NCI-H2107 treated with DMSO at 0.1 percent for 48 hours (cell line): Measurements from ENCODE around the gene SGPP2.

Experiments
- DNase-seq: peaks from one replicate; lab custom pipeline; 2025; ENCODE audit not compliant: unreplicated experiment; lab: John Stamatoyannopoulos, UW

SGPP2 gene

DNA sequence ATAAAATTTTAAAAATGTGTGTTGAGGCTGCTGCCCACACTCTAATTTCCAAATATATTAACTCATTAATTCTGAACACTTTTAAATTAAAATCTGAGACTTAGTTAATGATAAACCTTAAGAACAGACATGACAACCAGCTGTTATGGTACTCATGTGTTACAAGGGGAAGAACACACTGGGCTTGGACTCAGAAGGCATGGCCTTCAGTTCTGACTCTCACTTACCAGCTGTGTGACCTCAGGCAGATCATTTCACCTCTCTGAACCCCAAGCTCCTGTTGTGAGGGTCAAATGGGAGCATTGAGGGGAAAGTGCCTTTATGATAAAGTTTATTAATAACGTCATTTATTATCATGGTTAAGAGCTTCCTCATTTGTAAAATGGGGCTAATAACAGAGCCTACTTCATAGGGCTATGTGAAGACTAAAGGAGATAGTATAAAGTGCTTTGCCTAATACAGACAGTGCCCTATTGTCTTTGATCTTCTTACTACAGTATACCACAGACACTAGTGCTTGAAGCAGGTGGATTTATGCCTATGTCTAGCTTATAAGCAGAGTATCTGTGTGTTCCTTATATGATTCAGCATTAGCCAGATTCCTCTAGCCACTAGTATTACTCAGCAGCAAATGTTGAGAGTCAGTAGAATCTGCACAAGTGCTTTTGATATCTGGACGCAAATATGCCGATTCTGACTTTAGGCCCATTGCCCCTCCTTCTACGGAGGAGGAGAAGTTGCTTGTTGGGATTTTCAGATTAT lies 99.6 kb downstream of the SGPP2 start:
- DNase-seq, result no peak

GRCh38 chr2:222525811-222526210 lies 101.5 kb downstream of the SGPP2 start:
- no peak for DNase-seq

DNA sequence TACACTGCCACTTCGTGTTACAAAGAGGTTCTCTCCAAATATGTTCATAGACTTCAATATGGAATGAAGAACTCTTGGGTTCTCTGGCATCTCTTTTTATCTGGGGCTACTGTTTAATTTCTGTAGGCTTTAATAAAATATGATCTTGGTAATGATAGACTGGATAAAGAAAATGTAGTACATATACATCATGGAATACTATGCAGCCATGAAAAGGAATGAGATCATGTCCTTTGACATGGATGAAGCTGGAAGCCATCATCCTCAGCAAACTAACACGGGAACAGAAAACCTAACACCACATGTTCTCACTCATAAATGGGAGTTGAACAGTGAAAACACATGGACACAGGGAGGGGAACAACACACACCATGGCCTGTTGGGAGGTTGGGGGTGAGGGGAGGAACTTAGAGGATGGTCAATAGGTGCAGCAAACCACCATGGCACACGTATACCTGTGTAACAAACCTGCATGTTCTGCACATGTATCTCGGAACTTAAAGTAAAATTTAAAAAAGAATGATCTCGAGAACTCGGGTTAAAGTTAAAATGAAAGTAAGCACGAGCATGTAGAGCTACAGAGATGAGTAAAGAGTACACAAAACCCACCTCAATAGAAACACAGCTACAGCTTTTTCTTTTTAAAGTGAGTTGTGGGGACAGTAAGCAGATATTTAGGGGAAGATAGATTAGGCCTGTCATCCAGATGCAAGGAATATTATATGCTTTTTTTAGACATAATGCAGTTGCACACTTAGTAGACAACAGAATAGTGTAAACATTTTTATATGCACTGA lies 102.3 kb downstream of the SGPP2 start:
- no peak for DNase-seq

GRCh38 chr2:222532315-222532714 lies 108.0 kb downstream of the SGPP2 start:
- DNase-seq, result no peak

- no peak for DNase-seq
These were observed 111.1 kb downstream of the SGPP2 start for GRCh38 chr2:222535477-222535876.

DNA sequence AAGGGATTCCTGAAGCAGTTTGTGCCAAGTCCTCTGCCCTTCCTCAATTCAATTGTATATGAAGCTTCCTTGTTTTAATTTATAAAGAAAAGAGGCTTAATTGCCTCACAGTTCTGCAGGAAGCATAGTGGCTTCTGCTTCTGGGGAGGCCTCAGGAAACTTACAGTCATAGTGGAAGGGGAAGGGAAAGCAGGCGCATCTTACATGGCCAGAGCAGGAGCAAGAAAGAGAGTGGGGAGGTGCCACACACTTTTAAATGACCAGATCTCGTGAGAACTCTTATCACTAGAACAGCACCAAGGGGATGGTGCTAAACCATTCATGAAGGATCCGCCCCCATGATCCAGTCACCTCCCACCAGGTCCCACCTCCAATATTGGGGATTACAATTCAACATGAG lies 114.2 kb downstream of the SGPP2 start:
- DNase-seq, result no peak

DNA sequence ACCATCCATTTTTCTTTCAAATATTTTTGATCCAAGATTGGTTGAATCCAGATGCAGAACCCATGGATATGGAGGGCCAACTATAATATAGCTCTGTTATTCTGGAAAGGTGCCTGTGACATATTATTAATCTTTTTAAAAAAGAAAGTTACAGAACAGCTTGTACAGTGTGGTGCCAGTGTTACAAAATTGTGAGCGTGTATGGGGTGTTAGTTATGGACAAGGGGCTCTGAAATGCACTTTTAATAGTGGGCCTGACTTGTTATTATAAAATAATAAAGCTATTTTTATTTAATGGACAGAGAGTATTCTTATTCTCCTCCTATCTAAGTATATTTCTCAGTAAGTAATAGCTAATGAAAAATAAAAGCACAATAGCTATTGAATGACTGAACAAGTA lies 120.3 kb downstream of the SGPP2 start:
- DNase-seq, result no peak

DNA sequence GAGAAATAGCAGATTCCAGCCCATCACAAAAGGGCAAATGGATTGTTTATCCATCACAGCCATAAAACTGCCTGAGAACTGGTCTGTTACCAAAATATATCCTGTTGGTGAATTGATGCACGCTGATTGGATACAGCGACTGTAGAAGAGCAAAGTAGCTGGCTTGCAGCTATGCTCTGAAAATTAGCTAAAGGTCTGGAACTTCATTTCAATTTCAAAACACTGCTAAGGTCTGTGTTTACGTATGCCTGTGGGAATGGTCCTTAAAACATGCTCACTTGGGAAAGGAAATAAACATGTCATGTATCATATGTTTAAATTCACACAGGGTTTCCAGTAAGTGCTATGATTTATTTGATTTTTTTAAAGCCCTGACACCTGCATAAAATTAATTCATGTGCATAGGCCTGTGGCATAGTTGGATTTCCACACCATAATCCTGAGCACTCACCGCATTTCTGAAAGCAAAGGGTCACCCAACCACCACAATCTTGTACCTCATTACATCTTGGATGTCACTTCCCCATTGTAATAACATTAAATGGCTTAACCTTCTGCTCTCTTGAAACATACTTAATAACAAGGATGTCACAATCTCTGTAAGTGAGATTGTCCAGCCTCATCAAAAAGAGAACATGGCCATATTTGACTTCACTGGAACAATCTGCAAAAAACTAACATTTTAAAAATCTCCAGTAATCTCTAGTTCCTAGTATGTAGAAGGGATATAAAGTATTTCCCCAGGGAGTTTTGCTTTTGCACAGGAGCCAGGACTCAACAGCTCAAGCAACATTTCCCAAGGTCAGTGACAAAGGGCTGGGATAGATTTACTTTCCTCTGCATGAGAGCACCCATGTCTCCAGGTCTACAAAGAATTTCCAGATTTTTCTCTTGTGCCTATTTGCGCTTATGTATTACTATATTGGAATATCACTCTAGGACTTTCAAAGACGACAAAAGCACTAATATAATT lies 121.8 kb downstream of the SGPP2 start:
- no peak for DNase-seq

- no peak for DNase-seq
These were observed 122.7 kb downstream of the SGPP2 start for GRCh38 chr2:222547083-222547482.

DNA sequence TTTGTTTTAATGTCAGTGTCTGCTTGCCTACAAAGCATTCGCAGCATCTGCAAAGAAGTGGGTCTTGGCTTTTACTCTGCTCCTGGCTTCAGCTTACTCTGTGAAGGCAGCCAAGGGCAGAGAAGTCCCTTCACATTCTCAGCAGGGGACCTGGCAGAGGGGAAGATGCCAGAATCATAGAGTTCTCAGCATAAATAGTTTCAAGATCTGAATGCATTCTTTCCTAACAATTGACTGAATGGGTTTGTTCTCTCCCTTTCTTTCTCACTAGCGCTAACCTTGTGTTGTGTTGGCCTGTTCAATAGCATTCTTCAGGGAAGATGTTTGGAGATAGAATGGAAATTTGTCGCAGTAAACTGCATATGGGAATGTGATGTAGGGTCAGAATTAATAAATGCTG lies 124.6 kb downstream of the SGPP2 start:
- no peak for DNase-seq

DNA sequence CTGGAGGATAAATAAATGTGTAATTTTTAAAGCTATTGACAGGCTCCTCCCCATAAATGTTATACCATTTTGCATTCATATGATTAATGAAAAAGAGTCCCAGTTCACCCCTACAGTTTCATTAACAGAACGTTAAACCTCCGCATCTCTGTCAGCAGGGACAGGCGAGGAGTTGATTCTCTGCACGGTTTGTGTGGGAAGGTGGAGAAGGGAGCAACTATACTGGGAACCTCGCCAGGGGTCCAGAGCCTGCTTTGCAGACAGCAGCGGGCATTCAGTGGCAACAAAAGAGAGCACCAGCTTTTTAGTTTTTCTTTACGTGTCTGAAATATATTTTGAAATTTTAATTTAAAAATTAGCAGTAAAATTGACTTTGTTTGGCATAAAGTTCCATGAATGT lies 130.2 kb downstream of the SGPP2 start:
- no peak for DNase-seq

DNA sequence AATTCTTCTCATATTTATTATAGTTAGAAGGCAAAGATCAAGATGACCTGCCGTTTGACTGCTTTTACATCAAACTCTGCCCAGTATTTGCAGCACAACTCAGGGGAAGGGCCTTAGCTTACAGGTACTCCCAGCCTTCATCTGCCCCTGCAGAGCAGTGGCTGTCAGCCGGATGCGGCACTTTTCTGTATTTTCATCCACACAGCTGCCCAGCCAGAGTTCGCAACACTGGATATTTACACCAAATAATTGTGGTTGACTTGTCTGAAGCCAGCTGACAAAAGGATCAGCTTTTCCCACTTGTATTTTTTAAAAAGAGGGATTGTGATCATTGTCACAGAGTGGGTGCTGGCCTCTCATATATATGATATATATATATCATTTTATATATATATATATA lies 136.8 kb downstream of the SGPP2 start:
- DNase-seq, result no peak

DNA sequence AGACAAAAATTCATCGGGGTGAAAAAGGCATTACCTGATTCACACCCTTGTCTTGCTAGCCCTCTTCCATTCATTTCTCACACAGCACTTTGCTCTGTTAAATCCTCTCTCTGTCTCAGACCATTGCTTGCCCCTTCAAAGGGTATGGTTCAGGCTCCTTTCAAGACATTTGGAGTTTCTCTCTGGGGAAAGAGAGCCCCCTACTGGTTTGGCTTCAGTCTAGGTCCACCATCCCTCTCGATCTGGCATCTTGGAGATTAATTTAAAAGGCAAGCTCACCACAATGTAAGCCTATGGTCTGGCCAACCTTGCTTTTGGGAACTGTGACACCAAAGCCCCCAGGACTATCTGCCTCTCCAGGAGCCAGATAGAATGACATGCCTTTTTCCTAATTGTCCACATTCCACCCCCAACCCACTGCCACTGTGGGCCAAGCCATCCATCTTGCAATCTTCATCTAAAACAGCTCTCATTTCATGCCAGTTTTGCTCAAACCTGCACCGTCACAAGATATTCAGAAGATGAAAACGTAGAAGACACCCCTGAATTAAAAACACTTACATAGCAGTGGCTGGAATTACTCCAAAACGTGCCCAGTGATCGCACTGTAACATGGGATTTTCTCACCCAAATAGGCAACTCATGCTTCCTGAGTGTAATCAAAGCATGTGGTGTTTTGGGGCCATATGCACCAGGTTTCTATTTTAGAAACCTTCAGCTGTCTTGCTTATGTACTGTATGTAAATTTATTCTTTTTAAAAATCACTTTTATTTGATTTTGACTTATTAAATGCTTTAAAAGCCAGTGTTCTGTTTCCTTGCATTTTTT lies 137.7 kb downstream of the SGPP2 start:
- peak; percentile 50 for DNase-seq

DNA sequence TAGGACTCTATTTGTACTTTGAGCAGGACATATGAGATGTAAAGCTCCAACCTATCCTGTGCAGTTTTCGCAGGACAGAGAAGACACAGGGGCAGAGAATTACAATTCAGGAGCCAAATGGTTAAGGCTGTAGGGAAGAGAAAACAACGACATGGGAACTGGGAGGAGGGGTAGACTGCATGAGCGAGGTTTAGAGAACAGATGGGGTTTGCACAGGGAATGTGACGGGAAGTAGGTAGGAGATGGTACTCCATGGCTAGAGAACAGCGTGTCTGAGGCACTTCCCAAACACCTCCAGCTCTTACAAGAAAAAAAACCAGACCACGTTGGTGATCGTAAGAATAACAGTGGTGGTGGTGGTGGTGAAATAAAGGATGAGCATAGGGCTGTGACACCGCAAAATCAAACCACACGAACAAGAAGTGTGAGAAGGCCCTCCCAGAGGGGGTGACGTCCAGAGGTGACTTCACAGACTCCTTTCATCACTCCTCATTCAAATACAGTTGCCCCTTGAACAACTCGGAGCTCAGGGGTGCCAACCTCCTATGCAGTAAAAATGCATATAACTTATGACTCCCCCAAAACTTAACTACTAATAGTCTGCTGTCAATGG lies 138.9 kb downstream of the SGPP2 start:
- no peak for DNase-seq

- DNase-seq, result no peak
These were observed 139.6 kb downstream of the SGPP2 start for GRCh38 chr2:222563936-222564335.

GRCh38 chr2:222566229-222566628 lies 141.9 kb downstream of the SGPP2 start:
- no peak for DNase-seq

DNA sequence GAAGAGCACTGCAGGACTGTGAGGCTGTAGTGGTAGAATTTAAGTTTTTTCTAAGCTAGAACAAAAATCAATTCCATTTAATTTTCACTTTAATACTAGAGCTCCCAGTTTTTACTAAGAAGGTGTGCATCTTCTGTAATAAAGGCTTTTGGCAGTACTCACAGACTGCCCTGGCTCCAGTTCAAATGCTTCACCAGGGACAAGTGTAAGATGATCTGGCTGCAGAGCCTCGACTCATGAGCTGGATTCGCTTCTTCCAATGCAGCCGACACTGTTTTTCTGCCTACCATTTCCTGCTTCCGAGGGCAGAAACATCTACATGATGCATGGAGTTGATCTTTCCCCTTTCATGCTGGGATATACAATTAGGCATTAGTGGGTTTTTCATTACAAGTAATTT lies 144.5 kb downstream of the SGPP2 start:
- DNase-seq, result peak; percentile 83

DNA sequence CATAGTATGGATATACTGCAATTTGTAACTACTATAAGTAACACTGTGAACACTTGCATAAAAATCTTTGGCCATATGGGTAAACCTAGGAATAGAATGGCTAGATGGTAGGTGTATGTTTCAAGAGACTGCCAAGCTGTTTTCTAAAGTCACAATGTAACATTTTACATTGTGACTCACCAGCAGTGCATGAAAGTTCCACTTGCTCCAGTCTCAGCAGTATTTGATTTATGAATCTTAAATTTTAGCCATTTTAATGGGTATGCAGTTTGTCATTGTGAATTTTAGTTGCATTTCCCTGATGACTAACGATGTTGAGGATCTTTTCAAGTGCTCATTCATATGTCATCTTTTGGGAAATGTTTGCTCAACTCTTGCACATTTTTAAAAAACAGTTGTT lies 145.5 kb downstream of the SGPP2 start:
- no peak for DNase-seq

- DNase-seq, result no peak
These were observed 147.9 kb downstream of the SGPP2 start for GRCh38 chr2:222572264-222572721.

- no peak for DNase-seq
These were observed 148.4 kb downstream of the SGPP2 start for GRCh38 chr2:222572751-222573174.
